ENCODE measurements around the gene LRRC7.

Gene LRRC7

DNA sequence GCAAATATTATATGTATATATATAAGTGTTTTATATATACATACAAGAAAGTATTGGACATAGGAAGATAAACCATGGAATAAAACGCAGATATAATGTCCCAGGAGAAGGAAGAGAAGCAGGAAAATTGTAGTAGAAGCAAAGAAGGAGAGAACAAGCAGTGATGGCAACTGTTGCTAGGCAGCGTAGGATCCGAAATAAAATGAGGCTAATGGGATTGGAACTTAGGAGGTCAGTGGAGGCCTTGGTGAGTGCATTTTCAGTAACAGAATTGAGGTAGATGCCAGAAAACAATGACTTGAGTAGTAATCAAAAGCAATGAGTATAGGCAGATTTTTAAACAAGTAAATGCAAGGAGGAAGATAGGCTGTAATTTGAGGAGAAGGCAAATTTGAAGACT is 265.8 kb downstream of the LRRC7 start:
- Histone ChIP-seq H3K9me2 (replicated peaks; ENCODE audit: insufficient read depth, low read length) (no peaks in the 10 kb centered on the region), H3F3A (ENCODE audit: insufficient read depth, low read length) (no peaks in the 10 kb centered on the region), H4K20me1 (ENCODE audit: insufficient read depth, low read length) (no peaks in the 10 kb centered on the region), H3K79me2 (ENCODE audit: low read length) (no peaks in the 10 kb centered on the region), H3K9ac (ENCODE audit: low read length) (no peak overlapping the region), H3K4me2 (ENCODE audit: low read depth, low read length) (no peak overlapping the region), H3K9me3 (replicated peaks; ENCODE audit: insufficient read depth, low read length) (no peaks in the 10 kb centered on the region), H3K27me3 (replicated peaks; ENCODE audit: insufficient read depth, low read length) (no peaks in the 10 kb centered on the region), H3K4me1 (ENCODE audit: low read length) (no peaks in the 10 kb centered on the region), H3K36me3 (replicated peaks; ENCODE audit: insufficient read depth, low read length) (no peaks in the 10 kb centered on the region), H3K4me3 (ENCODE audit: low read length) (no peak overlapping the region), H3K27ac (ENCODE audit: low read length) (no peak overlapping the region), H2AFZ (ENCODE audit: low read length) (no peak overlapping the region)
- TF ChIP-seq, protein P1, sequence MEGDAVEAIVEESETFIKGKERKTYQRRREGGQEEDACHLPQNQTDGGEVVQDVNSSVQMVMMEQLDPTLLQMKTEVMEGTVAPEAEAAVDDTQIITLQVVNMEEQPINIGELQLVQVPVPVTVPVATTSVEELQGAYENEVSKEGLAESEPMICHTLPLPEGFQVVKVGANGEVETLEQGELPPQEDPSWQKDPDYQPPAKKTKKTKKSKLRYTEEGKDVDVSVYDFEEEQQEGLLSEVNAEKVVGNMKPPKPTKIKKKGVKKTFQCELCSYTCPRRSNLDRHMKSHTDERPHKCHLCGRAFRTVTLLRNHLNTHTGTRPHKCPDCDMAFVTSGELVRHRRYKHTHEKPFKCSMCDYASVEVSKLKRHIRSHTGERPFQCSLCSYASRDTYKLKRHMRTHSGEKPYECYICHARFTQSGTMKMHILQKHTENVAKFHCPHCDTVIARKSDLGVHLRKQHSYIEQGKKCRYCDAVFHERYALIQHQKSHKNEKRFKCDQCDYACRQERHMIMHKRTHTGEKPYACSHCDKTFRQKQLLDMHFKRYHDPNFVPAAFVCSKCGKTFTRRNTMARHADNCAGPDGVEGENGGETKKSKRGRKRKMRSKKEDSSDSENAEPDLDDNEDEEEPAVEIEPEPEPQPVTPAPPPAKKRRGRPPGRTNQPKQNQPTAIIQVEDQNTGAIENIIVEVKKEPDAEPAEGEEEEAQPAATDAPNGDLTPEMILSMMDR (IDR thresholded peaks at IDR 0.05; ENCODE audit: low read length), result no peak
- DNase-seq, result no peak

DNA sequence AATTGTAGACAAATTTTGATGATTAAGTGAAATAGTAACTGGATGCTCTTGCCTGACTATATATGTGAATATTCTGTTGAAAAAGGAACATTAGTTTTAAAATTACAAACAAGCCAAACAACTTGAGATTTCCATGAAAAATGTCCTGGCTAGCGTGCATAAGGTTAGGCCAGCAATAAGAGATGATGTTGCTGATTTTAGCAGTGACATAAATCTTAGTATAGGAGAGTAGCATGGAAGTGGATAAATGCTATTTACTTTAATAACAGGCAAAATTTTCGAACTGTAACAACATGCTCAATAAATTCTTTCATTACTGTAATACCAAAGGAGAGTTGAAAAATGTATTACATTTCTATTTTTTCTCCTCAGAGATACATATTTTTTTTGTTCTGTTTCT is 266.6 kb downstream of the LRRC7 start:
- H3K4me2 ChIP-seq (ENCODE audit: low read depth, low read length), result no peak overlapping the region
- H3K4me3 ChIP-seq (ENCODE audit: low read length), result no peak overlapping the region
- H3K9me2 ChIP-seq (replicated peaks; ENCODE audit: insufficient read depth, low read length), result no peaks in the 10 kb centered on the region
- no peak overlapping the region for H2AFZ ChIP-seq (ENCODE audit: low read length)
- DNase-seq, result no peak
- no peaks in the 10 kb centered on the region for H3K79me2 ChIP-seq (ENCODE audit: low read length)
- H3K4me1 ChIP-seq (ENCODE audit: low read length), result no peaks in the 10 kb centered on the region
- H3K9me3 ChIP-seq (replicated peaks; ENCODE audit: insufficient read depth, low read length), result no peaks in the 10 kb centered on the region
- H3K9ac ChIP-seq (ENCODE audit: low read length), result no peak overlapping the region
- no peaks in the 10 kb centered on the region for H3K27me3 ChIP-seq (replicated peaks; ENCODE audit: insufficient read depth, low read length)
- H3K36me3 ChIP-seq (replicated peaks; ENCODE audit: insufficient read depth, low read length), result no peaks in the 10 kb centered on the region
- H4K20me1 ChIP-seq (ENCODE audit: insufficient read depth, low read length), result no peaks in the 10 kb centered on the region
- no peak overlapping the region for H3K27ac ChIP-seq (ENCODE audit: low read length)
- no peak for TF ChIP-seq EZH2 (optimal IDR thresholded peaks at IDR 0.05; ENCODE audit: low read depth, low read length)
- TF ChIP-seq, protein P1 (IDR thresholded peaks at IDR 0.05; ENCODE audit: low read length), result no peak
- no peak for TF ChIP-seq EZH2phosphoT487 (IDR thresholded peaks at IDR 0.05; ENCODE audit: low read length)
- no peaks in the 10 kb centered on the region for H3F3A ChIP-seq (ENCODE audit: insufficient read depth, low read length)

DNA sequence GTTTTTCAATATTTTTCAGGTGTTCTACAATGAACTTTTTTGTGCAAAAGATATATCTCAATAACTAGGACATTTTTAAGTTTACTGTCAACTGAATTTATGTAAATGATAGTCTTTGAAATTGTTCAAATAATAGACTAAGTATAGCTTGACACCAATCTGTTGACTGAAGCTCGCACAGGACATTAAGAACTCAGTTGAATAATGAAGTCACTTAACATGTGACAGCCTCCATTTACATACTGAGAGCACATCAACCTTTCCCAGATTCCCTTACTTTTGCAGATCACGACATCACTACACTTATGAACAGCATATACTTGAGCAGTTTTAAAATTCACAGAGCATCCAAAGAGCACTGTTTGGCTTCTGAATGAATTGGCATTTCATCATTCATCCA is 268.2 kb downstream of the LRRC7 start:
- H3K79me2 ChIP-seq (ENCODE audit: low read length), result no peaks in the 10 kb centered on the region
- no peaks in the 10 kb centered on the region for H3K9me2 ChIP-seq (replicated peaks; ENCODE audit: insufficient read depth, low read length)
- no peak for DNase-seq
- TF ChIP-seq EZH2phosphoT487 (IDR thresholded peaks at IDR 0.05; ENCODE audit: low read length) (no peak), EZH2 (optimal IDR thresholded peaks at IDR 0.05; ENCODE audit: low read depth, low read length) (no peak)
- TF ChIP-seq, protein P1 (IDR thresholded peaks at IDR 0.05; ENCODE audit: low read length), result no peak
- H3K36me3 ChIP-seq (replicated peaks; ENCODE audit: insufficient read depth, low read length), result no peaks in the 10 kb centered on the region
- H3K27ac ChIP-seq (ENCODE audit: low read length), result no peak overlapping the region
- no peak overlapping the region for H3K9ac ChIP-seq (ENCODE audit: low read length)
- no peaks in the 10 kb centered on the region for H3K4me1 ChIP-seq (ENCODE audit: low read length)
- H3K4me2 ChIP-seq (ENCODE audit: low read depth, low read length), result no peak overlapping the region
- no peak overlapping the region for H2AFZ ChIP-seq (ENCODE audit: low read length)
- no peaks in the 10 kb centered on the region for H3F3A ChIP-seq (ENCODE audit: insufficient read depth, low read length)
- no peaks in the 10 kb centered on the region for H4K20me1 ChIP-seq (ENCODE audit: insufficient read depth, low read length)
- no peak overlapping the region for H3K4me3 ChIP-seq (ENCODE audit: low read length)
- no peaks in the 10 kb centered on the region for H3K27me3 ChIP-seq (replicated peaks; ENCODE audit: insufficient read depth, low read length)
- no peaks in the 10 kb centered on the region for H3K9me3 ChIP-seq (replicated peaks; ENCODE audit: insufficient read depth, low read length)
